OCI-LY3 (cell line): ENCODE data around the gene CORO2B.

Experiments used
- H2AFZ ChIP-seq: fragments of 200-600, 300-600 bp; shearing (Covaris generic); 2 replicates; pipeline ENCODE4 v1.6.0; 2014; ENCODE audit warnings: antibody characterized with exemption, low read depth, low read length
- H3K27ac ChIP-seq: fragments of 200-600, 300-600 bp; sonication (generic); 2 replicates; pipeline ENCODE4 v1.5.1; 2014; ENCODE audit warnings: mild to moderate bottlenecking, low read length, moderate library complexity, mixed read lengths
- H3K27me3 ChIP-seq: fragments of 200-600, 300-600 bp; sonication (generic); 2 replicates; pipeline ENCODE4 v1.6.1; 2014; ENCODE audit warnings: low read depth, low read length, mixed read lengths
- H3K36me3 ChIP-seq: fragments of 200-600, 300-600 bp; sonication (generic); replicated peaks from 2 replicates; pipeline ENCODE3; 2014; ENCODE audit warnings: low read depth, low read length, mixed read lengths
- H3K4me1 ChIP-seq: fragments of 300-600, 200-600 bp; sonication (generic); 2 replicates; pipeline ENCODE4 v1.6.1; 2014; ENCODE audit warnings: low read length, mixed read lengths
- H3K4me2 ChIP-seq: fragments of 200-600, 300-600 bp; sonication (generic); 2 replicates; pipeline ENCODE4 v1.6.1; 2014; ENCODE audit warnings: low read length, mixed read lengths
- H3K4me3 ChIP-seq: fragments of 300-600, 200-600 bp; sonication (generic); 2 replicates; pipeline ENCODE4 v1.5.1; 2014; ENCODE audit warnings: antibody characterized with exemption, mild to moderate bottlenecking, low read length, moderate library complexity
- H3K79me2 ChIP-seq: fragments of 300-600, 200-600 bp; shearing (Covaris generic); 2 replicates; pipeline ENCODE4 v1.6.1; 2014; ENCODE audit warnings: mild to moderate bottlenecking, low read length, mixed read lengths
- H3K9ac ChIP-seq: fragments of 300-600, 200-600 bp; shearing (Covaris generic); 2 replicates; pipeline ENCODE4 v1.6.0; 2014; ENCODE audit warnings: mild to moderate bottlenecking, low read length, moderate library complexity
- H3K9me3 ChIP-seq: fragments of 200-600, 300-600 bp; shearing (Covaris generic); 2 replicates; pipeline ENCODE4 v1.6.1; 2014; ENCODE audit warnings: low read length, mixed read lengths; ENCODE audit not compliant: insufficient read depth
- H4K20me1 ChIP-seq: fragments of 200-600, 300-600 bp; sonication (generic); 2 replicates; pipeline ENCODE4 v1.6.1; 2016; ENCODE audit warnings: low read length, mixed read lengths; ENCODE audit not compliant: insufficient read depth
- EZH2phosphoT487 ChIP-seq: fragments of 200-600 bp; shearing (Covaris generic); IDR thresholded peaks from 2 replicates; pipeline ENCODE4 v1.6.1; 2018; ENCODE audit warnings: antibody characterized with exemption, mixed run types, low read depth
- TF ChIP-seq, protein P1 (sequence below): fragments of 200-600, 300-600 bp; sonication (generic); IDR thresholded peaks from 2 replicates; pipeline ENCODE4 v1.5.1; 2014; ENCODE audit warnings: antibody characterized with exemption, low read length, low read depth

Gene CORO2B

DNA sequence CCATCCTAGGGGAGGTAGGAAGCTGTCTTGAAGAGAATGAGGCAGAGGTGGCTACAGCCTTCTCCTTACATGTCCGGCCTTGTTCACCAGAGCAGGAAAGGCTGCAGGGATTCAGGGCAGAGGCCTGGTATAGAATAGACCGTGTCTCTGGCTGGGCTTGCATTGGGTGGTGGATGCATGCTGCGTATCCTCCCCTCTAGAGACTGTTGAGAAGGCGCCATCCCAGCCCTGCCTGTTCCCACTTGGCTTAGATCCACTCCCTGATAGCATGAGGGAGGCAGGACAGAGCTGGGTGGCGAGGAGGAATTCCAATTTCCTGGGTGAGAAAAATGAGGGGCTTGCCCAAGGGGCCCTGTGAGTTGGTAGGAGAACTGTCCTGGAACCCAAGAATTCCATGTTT, 57.5 kb downstream of the CORO2B start:
- Histone ChIP-seq H3K4me1 (no peaks in the 10 kb centered on the region), H3K27ac (no peak overlapping the region), H3K27me3 (peaks cover 9% of the 10 kb centered on the region; the same call in 1 of the 2 replicates), H3K9ac (no peak overlapping the region), H3K79me2 (no peaks in the 10 kb centered on the region), H3K36me3 (no peaks in the 10 kb centered on the region), H3K4me2 (no peak overlapping the region), H2AFZ (no peak overlapping the region), H3K4me3 (no peak overlapping the region), H3K9me3 (no peaks in the 10 kb centered on the region), H4K20me1 (no peaks in the 10 kb centered on the region)
- TF ChIP-seq EZH2phosphoT487, result no peak
- TF ChIP-seq, protein P1, sequence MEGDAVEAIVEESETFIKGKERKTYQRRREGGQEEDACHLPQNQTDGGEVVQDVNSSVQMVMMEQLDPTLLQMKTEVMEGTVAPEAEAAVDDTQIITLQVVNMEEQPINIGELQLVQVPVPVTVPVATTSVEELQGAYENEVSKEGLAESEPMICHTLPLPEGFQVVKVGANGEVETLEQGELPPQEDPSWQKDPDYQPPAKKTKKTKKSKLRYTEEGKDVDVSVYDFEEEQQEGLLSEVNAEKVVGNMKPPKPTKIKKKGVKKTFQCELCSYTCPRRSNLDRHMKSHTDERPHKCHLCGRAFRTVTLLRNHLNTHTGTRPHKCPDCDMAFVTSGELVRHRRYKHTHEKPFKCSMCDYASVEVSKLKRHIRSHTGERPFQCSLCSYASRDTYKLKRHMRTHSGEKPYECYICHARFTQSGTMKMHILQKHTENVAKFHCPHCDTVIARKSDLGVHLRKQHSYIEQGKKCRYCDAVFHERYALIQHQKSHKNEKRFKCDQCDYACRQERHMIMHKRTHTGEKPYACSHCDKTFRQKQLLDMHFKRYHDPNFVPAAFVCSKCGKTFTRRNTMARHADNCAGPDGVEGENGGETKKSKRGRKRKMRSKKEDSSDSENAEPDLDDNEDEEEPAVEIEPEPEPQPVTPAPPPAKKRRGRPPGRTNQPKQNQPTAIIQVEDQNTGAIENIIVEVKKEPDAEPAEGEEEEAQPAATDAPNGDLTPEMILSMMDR, result no peak

DNA sequence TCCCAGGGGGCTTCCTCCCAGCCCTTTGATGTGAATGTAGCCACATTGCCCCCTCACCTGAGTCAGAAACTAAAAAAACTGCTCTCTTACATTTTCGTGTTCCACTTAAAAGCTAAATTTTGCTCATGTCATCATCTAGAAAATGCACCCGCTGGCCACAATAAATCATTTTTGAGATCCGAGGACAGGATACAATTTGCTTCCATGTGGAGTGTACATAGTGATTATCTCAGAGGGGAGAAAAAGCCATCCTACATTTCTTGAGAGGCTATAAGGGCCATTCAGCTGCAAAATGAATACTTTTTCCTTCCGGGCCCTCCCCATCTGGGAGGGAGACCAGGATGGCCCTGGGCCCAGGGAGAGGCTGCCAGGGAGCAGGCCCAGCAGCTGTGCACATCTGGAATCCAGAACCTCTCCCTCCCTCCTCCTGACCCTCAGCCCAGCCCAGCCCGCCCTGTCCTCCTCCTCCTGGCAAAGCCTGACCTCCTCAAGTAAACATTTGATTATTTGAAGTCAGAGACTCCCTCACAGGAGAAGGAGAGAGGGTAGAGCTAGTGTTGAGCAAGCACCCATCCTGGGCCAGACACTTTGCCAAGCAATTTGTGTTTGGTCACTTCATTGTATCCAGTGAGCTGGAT, 59.1 kb downstream of the CORO2B start:
- H3K4me1 ChIP-seq, result no peaks in the 10 kb centered on the region
- H3K36me3 ChIP-seq, result no peaks in the 10 kb centered on the region
- no peak overlapping the region for H3K4me3 ChIP-seq
- no peaks in the 10 kb centered on the region for H4K20me1 ChIP-seq
- H3K79me2 ChIP-seq, result no peaks in the 10 kb centered on the region
- no peak overlapping the region for H3K4me2 ChIP-seq
- H2AFZ ChIP-seq, result no peak overlapping the region
- no peak overlapping the region for H3K27ac ChIP-seq
- H3K27me3 ChIP-seq, result 0 out of 2 replicates have a peak, but pooled peaks cover 2% of the 10 kb centered on the region
- TF ChIP-seq, protein P1, result no peak
- TF ChIP-seq EZH2phosphoT487, result no peak
- no peak overlapping the region for H3K9ac ChIP-seq
- H3K9me3 ChIP-seq, result no peaks in the 10 kb centered on the region

DNA sequence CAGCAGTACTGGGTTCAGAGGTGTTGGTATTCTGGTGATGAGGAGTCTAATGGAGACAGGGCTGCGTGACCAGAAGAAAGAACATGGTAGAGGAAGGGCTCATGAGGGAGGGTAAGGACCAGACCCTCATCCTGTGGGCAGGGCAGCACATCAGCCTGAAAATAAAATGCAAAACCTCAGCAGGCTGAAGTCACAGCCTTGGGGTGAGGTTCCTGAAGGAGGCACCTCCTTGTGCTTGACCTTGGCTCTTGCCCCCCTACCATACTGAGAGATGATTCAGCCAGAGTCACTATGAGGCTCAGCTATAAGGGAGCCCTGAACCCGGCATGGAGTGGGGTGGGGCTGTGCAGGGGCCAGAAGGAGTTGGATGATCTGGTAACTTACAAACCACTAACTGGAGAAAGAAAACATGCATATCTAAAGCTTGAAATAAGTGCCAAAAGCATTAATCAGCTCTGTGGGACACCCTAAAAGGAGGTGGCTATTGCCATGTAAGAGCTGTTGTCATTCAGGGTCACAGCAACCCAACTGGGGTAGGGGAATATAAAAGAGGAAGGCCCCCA, 60.2 kb downstream of the CORO2B start:
- Histone ChIP-seq H3K27ac (no peak overlapping the region), H3K36me3 (no peaks in the 10 kb centered on the region), H2AFZ (no peak overlapping the region), H3K4me1 (no peaks in the 10 kb centered on the region), H4K20me1 (no peaks in the 10 kb centered on the region), H3K9ac (no peak overlapping the region), H3K27me3 (0 out of 2 replicates have a peak, but pooled peaks cover 2% of the 10 kb centered on the region), H3K9me3 (no peaks in the 10 kb centered on the region), H3K4me3 (no peak overlapping the region), H3K4me2 (no peak overlapping the region), H3K79me2 (no peaks in the 10 kb centered on the region)
- TF ChIP-seq EZH2phosphoT487, result no peak
- TF ChIP-seq, protein P1, result no peak

DNA sequence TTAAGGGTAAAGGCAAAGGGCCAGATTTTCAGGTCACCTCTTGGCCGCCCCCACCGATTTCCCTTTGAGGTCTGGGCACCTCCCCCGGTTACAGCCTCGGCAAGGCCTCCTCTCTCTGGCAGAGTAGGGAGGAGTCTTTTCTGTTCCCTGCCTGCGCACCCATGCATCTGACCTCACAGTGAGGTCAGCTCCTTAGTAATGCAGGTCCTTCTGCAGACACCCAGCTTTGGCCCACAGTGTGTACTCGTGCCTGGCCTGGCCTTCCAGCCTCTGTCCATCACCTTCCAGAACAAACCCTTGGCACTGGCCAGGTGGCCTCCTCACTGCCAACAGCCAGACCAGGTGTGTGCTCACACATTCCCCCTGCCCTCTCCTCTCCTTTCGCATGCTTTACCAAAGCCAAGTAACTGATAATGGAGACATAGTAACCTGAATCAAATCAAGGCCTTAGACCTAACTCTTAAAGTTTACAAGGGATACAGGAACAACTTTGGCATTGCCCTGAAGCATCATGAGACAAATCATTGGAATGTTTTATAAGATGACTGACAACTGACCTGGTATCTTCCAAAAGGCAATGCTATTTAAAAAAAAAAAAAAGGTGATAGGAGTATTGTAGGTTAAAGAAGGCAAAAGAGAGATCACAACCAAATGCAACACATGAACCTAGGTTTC, 61.3 kb downstream of the CORO2B start:
- no peak overlapping the region for H3K4me3 ChIP-seq
- no peak for TF ChIP-seq EZH2phosphoT487
- TF ChIP-seq, protein P1, result no peak
- no peaks in the 10 kb centered on the region for H3K9me3 ChIP-seq
- H3K27ac ChIP-seq, result no peak overlapping the region
- H3K36me3 ChIP-seq, result no peaks in the 10 kb centered on the region
- no peak overlapping the region for H2AFZ ChIP-seq
- no peaks in the 10 kb centered on the region for H3K79me2 ChIP-seq
- no peaks in the 10 kb centered on the region for H4K20me1 ChIP-seq
- no peak overlapping the region for H3K4me2 ChIP-seq
- H3K27me3 ChIP-seq, result 0 out of 2 replicates have a peak, but pooled peaks cover 2% of the 10 kb centered on the region
- H3K4me1 ChIP-seq, result no peaks in the 10 kb centered on the region
- H3K9ac ChIP-seq, result no peak overlapping the region
